GM12878 (cell line): ENCODE data around the gene HS3ST6. TPM values are rescaled to one million over a fixed set of nuclear protein-coding genes. Genes with fewer than 3 reads are reported as not detected.
A peak's percentile ranks its signal among the peaks of the same experiment; 100 is the strongest.
"Not testable (repeated sequence)": the region's sequence is repeated elsewhere in the genome, so short reads cannot be mapped to it uniquely, and the experiment has no call there.

Source experiments
- ATAC-seq: fragments of 200-7000 bp; cut with Tn5 transposase; 3 replicates; pipeline ENCODE4 v1.9.1; 2020; ENCODE audit warnings: mild to moderate bottlenecking, moderate library complexity
- BruUV-seq: library from RNA; stranded (reverse); fragments of 400-500 nt; replicated peaks from 2 replicates; lab custom pipeline; 2021; lab: Mats Ljungman, UMichigan
- CTCF ChIA-PET: fragments of 300-600 bp; sonication (Branson Sonifier 250); formaldehyde crosslinking; extraction: SDS; loops from one replicate; lab custom pipeline; 2021; ENCODE audit warnings: inconsistent platforms; lab: Yijun Ruan, JAX
- POLR2A ChIA-PET: fragments of 350-600 bp; formaldehyde crosslinking; extraction: SDS; loops from one replicate; lab custom pipeline; 2021; ENCODE audit warnings: inconsistent platforms; lab: Charles Lee
- RAD21 ChIA-PET: fragments of 300-600 bp; sonication (Branson Sonifier 250); formaldehyde crosslinking; loops from one replicate; lab custom pipeline; 2023; ENCODE audit warnings: antibody characterized with exemption; ENCODE audit not compliant: unreplicated experiment; lab: Charles Lee
- SMC1A ChIA-PET: fragments of 300-600 bp; sonication (Branson Sonifier 250); formaldehyde crosslinking; loops from one replicate; lab custom pipeline; 2023; ENCODE audit not compliant: unreplicated experiment, uncharacterized antibody; lab: Charles Lee
- DNase-seq: peaks from one replicate; pipeline ENCODE4 v3.0.0-alpha.2; 2011; ENCODE audit warnings: low read depth, low spot score
- FAIRE-seq: peaks from 3 replicates; lab custom pipeline; 2011; peaks lifted over from hg19 to GRCh38; lab: Jason Lieb, UNC
- H2AFZ ChIP-seq: 2 replicates; pipeline ENCODE4 v1.6.0; 2011; ENCODE audit warnings: low read depth, low read length, control low read depth; ENCODE audit not compliant: control insufficient read depth
- H3K27ac ChIP-seq: 2 replicates; pipeline ENCODE4 v1.5.1; 2011; ENCODE audit warnings: control low read depth; ENCODE audit not compliant: control insufficient read depth, insufficient read depth
- H3K27me3 ChIP-seq, 2 experiments: replicated peaks in 1 of 2; 2 replicates each; pipeline versions ENCODE4 v1.6.0 to v1.6.1; 2011; ENCODE audit warnings: low read length in 1 of 2; ENCODE audit not compliant: control insufficient read depth in 2 of 2, insufficient read depth in 2 of 2
- H3K36me3 ChIP-seq, 2 experiments: 2 replicates each; pipeline ENCODE4 v1.5.1; 2011; ENCODE audit warnings: low read length in 1 of 2; ENCODE audit not compliant: control insufficient read depth in 2 of 2, insufficient read depth in 2 of 2
- H3K4me1 ChIP-seq: 2 replicates; pipeline ENCODE4 v1.6.1; 2011; ENCODE audit warnings: mild to moderate bottlenecking, low read length, moderate library complexity, mixed read lengths; ENCODE audit not compliant: control insufficient read depth, insufficient read depth
- H3K4me2 ChIP-seq: 2 replicates; pipeline ENCODE4 v1.6.0; 2011; ENCODE audit warnings: control low read depth; ENCODE audit not compliant: control insufficient read depth, insufficient read depth
- H3K4me3 ChIP-seq: fragments of 200-600 bp; sonication (generic); 2 replicates; pipeline ENCODE4 v1.5.1; 2016
- H3K79me2 ChIP-seq: 2 replicates; pipeline ENCODE4 v1.6.0; 2011; ENCODE audit warnings: low read length; ENCODE audit not compliant: control insufficient read depth, insufficient read depth
- H3K9ac ChIP-seq: 2 replicates; pipeline ENCODE4 v1.8.0; 2011; ENCODE audit warnings: low read length, control low read depth, mixed read lengths; ENCODE audit not compliant: control insufficient read depth, insufficient read depth
- H3K9me3 ChIP-seq: replicated peaks from 3 replicates; pipeline ENCODE4 v1.5.1; 2011; ENCODE audit warnings: mild to moderate bottlenecking, low read length; ENCODE audit not compliant: control insufficient read depth, insufficient read depth
- H4K20me1 ChIP-seq: 2 replicates; pipeline ENCODE4 v1.6.0; 2011; ENCODE audit not compliant: control insufficient read depth, insufficient read depth
- GATAD2B ChIP-seq: fragments of 450-650 bp; conservative IDR thresholded peaks from 2 replicates; pipeline ENCODE4 v1.6.1; 2017; ENCODE audit warnings: low read depth, mild to moderate bottlenecking, moderate library complexity
- MEF2B ChIP-seq: fragments of 450-650 bp; IDR thresholded peaks from 2 replicates; pipeline ENCODE4 v1.6.1; 2018; ENCODE audit warnings: mild to moderate bottlenecking, moderate library complexity; ENCODE audit not compliant: partially characterized antibody, poor library complexity, severe bottlenecking
- MLLT1 ChIP-seq: fragments of 450-650 bp; IDR thresholded peaks from 2 replicates; pipeline ENCODE4 v1.6.1; 2016; ENCODE audit warnings: mild to moderate bottlenecking
- NR2F1 ChIP-seq: fragments of 450-650 bp; conservative IDR thresholded peaks from 2 replicates; pipeline ENCODE4 v1.6.1; 2017; ENCODE audit warnings: mild to moderate bottlenecking
- PAX5 ChIP-seq: IDR thresholded peaks from 2 replicates; pipeline ENCODE4 v1.6.1; 2011; ENCODE audit warnings: low read depth, low read length, borderline replicate concordance
- POU2F2 ChIP-seq: IDR thresholded peaks from 3 replicates; pipeline ENCODE4 v1.6.1; 2011; ENCODE audit warnings: low read depth, mild to moderate bottlenecking, low read length, borderline replicate concordance
- SMAD5 ChIP-seq: IDR thresholded peaks from 2 replicates; pipeline ENCODE4 v1.6.1; 2016; ENCODE audit warnings: antibody characterized with exemption, low read depth
- WGBS: methylation state at CpG from one replicate; pipeline ENCODE4 v1.1.6; 2016; ENCODE audit warnings: low lambda C conversion rate; ENCODE audit not compliant: insufficient replicate concordance, insufficient coverage; ENCODE audit errors: missing lambda C conversion rate; 5-methylcytosine and 5-hydroxymethylcytosine counted together
- in situ Hi-C: fragments of 300-500 bp; cut with MboI; formaldehyde crosslinking; loops from 9 replicates; pipeline ENCODE4 v1.14.3; 2018; ENCODE audit warnings: mixed read lengths
- intact Hi-C: fragments of 100-400 bp; cut with micrococcal nuclease; formaldehyde crosslinking; loops from one replicate; pipeline ENCODE4 v1.14.2; 2022; ENCODE audit not compliant: unreplicated experiment
- polyA plus RNA-seq, 11 experiments: library from polyadenylated mRNA; depleted of rRNA in 4 of 11; unstranded in 6 of 11; stranded (reverse) in 5 of 11; fragments of >200 nt; fragmentation: Nextera tagmentation in 4 of 11; fragmentation: Illumina TruSeq in 1 of 11; extraction: Ambion mirVana in 4 of 11; extraction: Trizol in 1 of 11; gene quantifications; 1 replicate in 1 of 11; 2 replicates in 10 of 11; pipeline versions ENCODE4 v1.2.1 to v1.2.3, GENCODE V29; 2011 to 2016; ENCODE audit warnings: inconsistent platforms in 2 of 11, missing spikeins in 2 of 11, low read depth in 1 of 11
- total RNA-seq, 4 experiments: library from RNA; depleted of rRNA in 3 of 4; stranded (reverse); fragments of >200 nt in 3 of 4; fragmentation: Illumina TruSeq in 1 of 4; extraction: Trizol in 1 of 4; gene quantifications; 2 replicates each; pipeline versions ENCODE4 v1.2.1 to v1.2.3, GENCODE V29; 2013 to 2021

Gene HS3ST6
- total and polyA plus RNA-seq, 10 of the 15 experiments (the other 5 are each of a cell fraction or from before 2014, with no cell fraction given), result not detected

- FAIRE-seq (no peak), DNase-seq (no peak)
- H3K9me3 ChIP-seq, result no peaks in the 10 kb centered on the region
- no peaks in the 10 kb centered on the region for H4K20me1 ChIP-seq
- WGBS, result 93% methylated on average over 23 of the region's 23 CpGs
- intact Hi-C loops, result no loop called here
- H2AFZ ChIP-seq, result no peak overlapping the region
- no peak overlapping the region for H3K27ac ChIP-seq
- H3K4me2 ChIP-seq, result peak overlapping the region; percentile 42
- POLR2A ChIA-PET, result interaction anchor here (0.6 to 2.3 kb wide), 8 partner anchors 18 to 805 kb away, joined by 3 to 6 read pairs (median 4); partner anchors contain the start of gene RPS2
- no TSS peak for BruUV-seq
- peaks cover 10% of the 10 kb centered on the region; the same call in 1 of the 2 replicates for H3K4me1 ChIP-seq
- RAD21 ChIA-PET, result interaction anchor here (1.8 kb wide), 1 partner anchor 12 kb away, joined by 6 read pairs; no protein-coding TSS in a partner anchor
- no peak overlapping the region for H3K9ac ChIP-seq
- TF ChIP-seq PAX5 (0 out of 2 replicates have a peak, but pooled peaks have one; percentile 15), POU2F2 (peak; percentile 60; the same call in 1 of the 3 replicates), SMAD5 (no peak), MLLT1 (0 out of 2 replicates have a peak, but pooled peaks have one; percentile 19), GATAD2B (0 out of 2 replicates have a peak, but pooled peaks have one; percentile 14), NR2F1 (0 out of 2 replicates have a peak, but pooled peaks have one; percentile 27), MEF2B (no peak)
- TF ChIP-seq, all 136 proteins: peak for 5
- H3K27me3 ChIP-seq, result no peaks in the 10 kb centered on the region
- in situ Hi-C loops, result no loop called here
- SMC1A ChIA-PET, result no interaction called here
- CTCF ChIA-PET, result interaction anchor here (0.9 to 2.0 kb wide), 7 partner anchors 11 to 317 kb away, joined by 3 to 9 read pairs (median 5); no protein-coding TSS in a partner anchor
- H3K4me3 ChIP-seq, result no peak overlapping the region
- peaks cover 0 to 5% of the 10 kb centered on the region in 2 experiments; a peak in 3 of 4 replicates for H3K36me3 ChIP-seq
- ATAC-seq, result no peak
- peaks cover 18% of the 10 kb centered on the region for H3K79me2 ChIP-seq
Measured at GRCh38 chr16:1940273-1941161, 22.3 kb upstream of the HS3ST6 start.

GRCh38 chr16:1939833-1940232 is 21.6 kb upstream of the HS3ST6 start:
- Histone ChIP-seq H3K4me1 (peaks cover 10% of the 10 kb centered on the region; the same call in 1 of the 2 replicates), H3K79me2 (peaks cover 18% of the 10 kb centered on the region)
- POLR2A ChIA-PET, result interaction anchor here (0.6 to 2.3 kb wide), 3 partner anchors 17 to 210 kb away, joined by 3 to 6 read pairs (median 3); no protein-coding TSS in a partner anchor
- ATAC-seq, FAIRE-seq, H3K36me3 ChIP-seq, BruUV-seq, SMC1A ChIA-PET, H3K9me3 ChIP-seq, H3K4me2 ChIP-seq, intact Hi-C loops, DNase-seq, H3K9ac ChIP-seq, H3K27ac ChIP-seq, H4K20me1 ChIP-seq, H3K4me3 ChIP-seq, H2AFZ ChIP-seq, H3K27me3 ChIP-seq: not testable (repeated sequence)
- in situ Hi-C loops, result loop anchor here (10.0 kb wide), 1 partner anchor 75 kb away; no protein-coding TSS in a partner anchor
- RAD21 ChIA-PET, result interaction anchor here (1.8 kb wide), 1 partner anchor 11 kb away, joined by 6 read pairs; no protein-coding TSS in a partner anchor
- 97% methylated on average over 6 of the region's 8 CpGs for WGBS
- CTCF ChIA-PET, result interaction anchor here (0.9 to 2.0 kb wide), 3 partner anchors 10 to 318 kb away, joined by 3 to 9 read pairs (median 4); no protein-coding TSS in a partner anchor
